ENCODE measurements around the gene FRYL. TPM values are rescaled to one million over a fixed set of nuclear protein-coding genes. Genes with fewer than 3 reads are reported as not detected.
"Not testable (repeated sequence)": the region's sequence is repeated elsewhere in the genome, so short reads cannot be mapped to it uniquely, and the experiment has no call there.

The FRYL gene
- total and polyA plus RNA-seq, 2 experiments from 2014 or later, result 20.6 to 33.0 TPM

- no peaks in the 10 kb centered on the region for H3K27me3 ChIP-seq
- TF ChIP-seq CTCF (IDR thresholded peaks at IDR 0.05; ENCODE audit: low read depth, low read length), result no peak
- H3K27ac ChIP-seq, result no peak overlapping the region
- no peak for DNase-seq (ENCODE audit: low read depth in 1 of 2, low spot score in 1 of 2)
- no peak overlapping the region for H3K4me3 ChIP-seq
- no peaks in the 10 kb centered on the region for H3K36me3 ChIP-seq
- no peaks in the 10 kb centered on the region for H3K4me1 ChIP-seq (ENCODE audit: low read depth)
- H3K9me3 ChIP-seq (ENCODE audit: low read depth), result no peaks in the 10 kb centered on the region
These were observed 319.1 kb downstream of the FRYL start for GRCh38 chr4:48461000-48461399.

GRCh38 chr4:48454591-48454990 lies 325.5 kb downstream of the FRYL start:
- Histone ChIP-seq H3K36me3 (no peaks in the 10 kb centered on the region), H3K4me3 (no peak overlapping the region), H3K27ac (no peak overlapping the region), H3K4me1 (ENCODE audit: low read depth) (no peaks in the 10 kb centered on the region), H3K9me3 (ENCODE audit: low read depth) (no peaks in the 10 kb centered on the region), H3K27me3 (no peaks in the 10 kb centered on the region)
- DNase-seq (ENCODE audit: low read depth in 1 of 2, low spot score in 1 of 2), result no peak
- TF ChIP-seq CTCF (IDR thresholded peaks at IDR 0.05; ENCODE audit: low read depth, low read length), result no peak

DNA sequence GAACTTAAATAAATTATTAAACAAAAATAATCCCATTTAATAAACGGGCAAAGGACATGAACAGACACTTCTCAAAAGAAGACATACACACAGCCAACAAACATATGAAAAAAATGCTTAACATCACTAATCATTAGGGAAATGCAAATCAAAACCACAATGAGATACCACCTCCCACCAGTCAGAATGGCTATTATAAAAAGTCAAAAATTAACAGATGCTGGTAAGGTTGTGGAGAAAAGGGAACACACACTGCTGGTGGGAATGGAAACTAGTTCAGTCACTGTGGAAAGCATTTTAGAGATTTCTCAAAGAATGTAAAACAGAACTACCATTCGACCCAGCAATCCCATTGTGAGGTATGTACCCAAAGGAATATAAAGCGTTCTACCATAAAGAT lies 328.4 kb downstream of the FRYL start:
- not testable (repeated sequence) for H3K36me3 ChIP-seq; H3K4me3 ChIP-seq; H3K4me1 ChIP-seq (ENCODE audit: low read depth); DNase-seq (ENCODE audit: low read depth in 1 of 2, low spot score in 1 of 2); H3K9me3 ChIP-seq (ENCODE audit: low read depth); H3K27me3 ChIP-seq; H3K27ac ChIP-seq

DNA sequence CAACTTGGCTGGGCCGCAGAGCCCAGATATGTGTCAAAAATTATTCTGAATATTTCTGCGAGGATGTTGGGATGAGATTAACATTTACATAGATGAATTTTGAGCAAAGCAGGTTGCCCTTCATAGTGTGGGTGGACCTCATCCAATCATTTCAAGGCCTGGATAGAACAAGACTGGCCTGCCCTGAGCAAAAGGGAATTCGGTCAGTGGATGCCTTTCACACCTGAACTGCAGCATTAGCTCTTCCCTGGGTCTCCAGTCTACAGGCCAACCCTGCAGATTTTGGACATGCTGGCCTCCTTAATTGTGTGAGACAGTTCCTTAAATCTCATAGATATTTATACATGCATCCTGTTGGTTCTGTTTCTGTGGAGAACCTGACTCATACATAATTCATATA lies 329.3 kb downstream of the FRYL start:
- no peak for TF ChIP-seq CTCF (IDR thresholded peaks at IDR 0.05; ENCODE audit: low read depth, low read length)
- H3K36me3 ChIP-seq, result no peaks in the 10 kb centered on the region

DNA sequence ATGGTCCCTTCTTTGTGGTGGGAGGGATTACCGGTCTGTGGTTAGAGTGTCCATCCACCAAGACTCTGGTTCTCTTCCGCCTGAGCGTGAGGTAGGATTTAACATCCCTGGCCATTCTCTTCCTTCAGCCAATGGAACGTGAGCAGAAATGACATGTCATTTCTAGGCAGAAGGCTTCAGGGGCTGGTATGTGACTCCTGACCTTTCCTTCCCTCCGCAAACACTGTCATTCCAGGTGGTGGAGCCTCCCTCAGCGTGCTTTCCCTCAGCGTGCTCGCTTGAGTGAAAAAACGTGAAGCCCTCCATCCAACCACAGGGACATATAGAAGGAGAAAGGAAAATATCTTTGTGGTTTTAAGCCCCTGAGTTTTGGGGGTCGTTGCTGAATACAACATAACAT lies 330.9 kb downstream of the FRYL start:
- H3K9me3 ChIP-seq (ENCODE audit: low read depth), result no peaks in the 10 kb centered on the region
- no peaks in the 10 kb centered on the region for H3K27me3 ChIP-seq
- no peaks in the 10 kb centered on the region for H3K4me1 ChIP-seq (ENCODE audit: low read depth)
- no peak for TF ChIP-seq CTCF (IDR thresholded peaks at IDR 0.05; ENCODE audit: low read depth, low read length)
- no peak overlapping the region for H3K4me3 ChIP-seq
- H3K27ac ChIP-seq, result no peak overlapping the region
- no peak for DNase-seq (ENCODE audit: low read depth in 1 of 2, low spot score in 1 of 2)
- H3K36me3 ChIP-seq, result no peaks in the 10 kb centered on the region

More for the DNA sequence above, 329.3 kb downstream of the FRYL start:
- no peak overlapping the region for H3K4me3 ChIP-seq
- H3K27ac ChIP-seq, result no peak overlapping the region
- H3K9me3 ChIP-seq (ENCODE audit: low read depth), result no peaks in the 10 kb centered on the region
- no peaks in the 10 kb centered on the region for H3K4me1 ChIP-seq (ENCODE audit: low read depth)
- no peaks in the 10 kb centered on the region for H3K27me3 ChIP-seq
- no peak for DNase-seq (ENCODE audit: low read depth in 1 of 2, low spot score in 1 of 2)

Other genes with a start within 250 kb of the FRYL start
- 108 and 118 TPM in 2 replicates for gene OCIAD1, start 50.8 kb upstream of the FRYL start, total RNA-seq
- gene OCIAD1, start 50.8 kb upstream of the FRYL start, polyA plus RNA-seq, result 193 and 195 TPM in 2 replicates
- gene OCIAD2, start 126.5 kb upstream of the FRYL start, total RNA-seq, result 14.5 and 20.0 TPM in 2 replicates
- 87.3 and 88.0 TPM in 2 replicates for gene OCIAD2, start 126.5 kb upstream of the FRYL start, polyA plus RNA-seq
- gene CWH43, start 206.0 kb upstream of the FRYL start, total RNA-seq, result not detected in 2 replicates
- not detected in 2 replicates for gene CWH43, start 206.0 kb upstream of the FRYL start, polyA plus RNA-seq